HCT116 (cell line): ENCODE data around the gene TMEM121B. TPM values are rescaled to one million over a fixed set of nuclear protein-coding genes. Genes with fewer than 3 reads are reported as not detected.

Source experiments
- ATAC-seq: fragments of 200-7000 bp; cut with Tn5 transposase; 2 replicates; pipeline ENCODE4 v1.9.1; 2020; ENCODE audit warnings: mild to moderate bottlenecking, moderate library complexity
- BruUV-seq: library from RNA; stranded (reverse); fragments of 400-500 nt; replicated peaks from 2 replicates; lab custom pipeline; 2021; lab: Mats Ljungman, UMichigan
- CTCF ChIA-PET: fragments of 300-600 bp; sonication (Branson Sonifier 250); formaldehyde crosslinking; loops from one replicate; lab custom pipeline; 2021; ENCODE audit warnings: antibody characterized with exemption; lab: Charles Lee
- POLR2A ChIA-PET: fragments of 300-600, 350-600 bp; sonication (Branson Sonifier 250); formaldehyde crosslinking; loops from one replicate; lab custom pipeline; 2021; ENCODE audit warnings: antibody characterized with exemption; lab: Charles Lee
- RAD21 ChIA-PET, 2 experiments: fragments of 300-600 bp; sonication (Branson Sonifier 250); formaldehyde crosslinking; loops; one replicate each; lab custom pipeline; 2023; ENCODE audit warnings: low total read pairs in 2 of 2; ENCODE audit not compliant: uncharacterized antibody in 2 of 2, unreplicated experiment in 2 of 2, low non-redundant PET in 1 of 2; lab: Charles Lee
- DNase-seq: peaks from one replicate; pipeline ENCODE4 v3.0.0-alpha.2; 2010; ENCODE audit warnings: low read depth, low spot score
- H2AFZ ChIP-seq: fragments of 200-600 bp; shearing (Covaris generic), sonication (generic); 2 replicates; pipeline ENCODE4 v1.6.1; 2017; ENCODE audit warnings: low read depth, mixed run types, mixed read lengths, antibody characterized with exemption, low read length; ENCODE audit not compliant: poor library complexity, severe bottlenecking
- H3K27ac ChIP-seq: 2 replicates; pipeline ENCODE4 v1.5.1; 2012; ENCODE audit warnings: low read depth, low read length
- H3K27me3 ChIP-seq: fragments of 200-600 bp; sonication (generic); 2 replicates; pipeline ENCODE4 v1.6.1; 2016; ENCODE audit warnings: mixed run types, low read length, mixed read lengths; ENCODE audit not compliant: insufficient read depth
- H3K36me3 ChIP-seq, 2 experiments: fragments of 200-500 bp in 1 of 2; fragments of 200-600 bp in 1 of 2; sonication (Bioruptor generic) in 1 of 2; sonication (generic) in 1 of 2; 2 replicates each; pipeline versions ENCODE4 v1.5.1 to v1.6.1; 2014 to 2016; ENCODE audit warnings: low read length in 2 of 2, inconsistent platforms in 1 of 2, mixed read lengths in 1 of 2, mixed run types in 1 of 2; ENCODE audit not compliant: insufficient read depth in 2 of 2, control insufficient read depth in 1 of 2
- H3K4me1 ChIP-seq, 2 experiments: fragments of 200-600 bp in 1 of 2; sonication (generic) in 1 of 2; 2 replicates each; pipeline versions ENCODE4 v1.5.1 to v1.6.1; 2012 to 2017; ENCODE audit warnings: low read length in 2 of 2, inconsistent platforms in 1 of 2, mild to moderate bottlenecking in 1 of 2, mixed read lengths in 1 of 2, mixed run types in 1 of 2, moderate library complexity in 1 of 2; ENCODE audit not compliant: insufficient read depth in 2 of 2, control insufficient read depth in 1 of 2
- H3K4me2 ChIP-seq: fragments of 200-600 bp; sonication (generic); 2 replicates; pipeline ENCODE4 v1.6.1; 2017; ENCODE audit warnings: mixed run types, low read length, mixed read lengths
- H3K4me3 ChIP-seq, 2 experiments: fragments of 200-600 bp in 1 of 2; sonication (generic) in 1 of 2; replicated peaks in 1 of 2; 2 replicates each; pipeline ENCODE4 v1.5.1; 2011 to 2016; ENCODE audit warnings: low read length in 2 of 2, control low read depth in 1 of 2, low read depth in 1 of 2, mild to moderate bottlenecking in 1 of 2, mixed read lengths in 1 of 2, mixed run types in 1 of 2
- H3K79me2 ChIP-seq: fragments of 200-600 bp; sonication (generic); 2 replicates; pipeline ENCODE4 v1.6.1; 2017; ENCODE audit warnings: mild to moderate bottlenecking, mixed run types, low read length, moderate library complexity, mixed read lengths; ENCODE audit not compliant: insufficient read depth
- H3K9ac ChIP-seq: fragments of 200-600 bp; sonication (generic); 2 replicates; pipeline ENCODE4 v1.6.1; 2016; ENCODE audit warnings: low read length, mixed read lengths
- H3K9me2 ChIP-seq: fragments of 200-600 bp; sonication (generic), shearing (Covaris generic); 2 replicates; pipeline ENCODE4 v1.6.1; 2017; ENCODE audit warnings: mixed run types, mild to moderate bottlenecking, moderate library complexity; ENCODE audit not compliant: insufficient read depth
- H3K9me3 ChIP-seq, 2 experiments: fragments of 200-500 bp in 1 of 2; fragments of 200-600 bp in 1 of 2; sonication (Bioruptor generic) in 1 of 2; sonication (generic) in 1 of 2; 2 replicates each; pipeline ENCODE4 v1.6.1; 2014 to 2017; ENCODE audit warnings: low read length in 2 of 2, mixed read lengths in 2 of 2, inconsistent platforms in 1 of 2, low read depth in 1 of 2, mild to moderate bottlenecking in 1 of 2, mixed run types in 1 of 2, moderate library complexity in 1 of 2; ENCODE audit not compliant: control insufficient read depth in 1 of 2, insufficient read depth in 1 of 2
- H4K20me1 ChIP-seq: fragments of 200-600 bp; sonication (generic), shearing (Covaris generic); 2 replicates; pipeline ENCODE4 v1.6.1; 2017; ENCODE audit warnings: mixed run types, mild to moderate bottlenecking, moderate library complexity; ENCODE audit not compliant: insufficient read depth
- ATF3 ChIP-seq: IDR thresholded peaks from 2 replicates; pipeline ENCODE4 v1.6.1; 2012
- CBX3 ChIP-seq: IDR thresholded peaks from 2 replicates; pipeline ENCODE4 v1.6.1; 2012; ENCODE audit warnings: low read depth
- CEBPB ChIP-seq: IDR thresholded peaks from 2 replicates; pipeline ENCODE4 v1.6.1; 2012; ENCODE audit warnings: low read depth
- EGR1 ChIP-seq: IDR thresholded peaks from 2 replicates; pipeline ENCODE4 v1.6.1; 2012; ENCODE audit warnings: low read depth
- ELF1 ChIP-seq: IDR thresholded peaks from 2 replicates; pipeline ENCODE4 v1.6.1; 2012; ENCODE audit warnings: low read depth, borderline replicate concordance
- EZH2 ChIP-seq: fragments of 200-600 bp; sonication (generic); IDR thresholded peaks from 2 replicates; pipeline ENCODE4 v1.6.1; 2017; ENCODE audit warnings: antibody characterized with exemption, mixed run types
- EZH2phosphoT487 ChIP-seq: fragments of 200-600 bp; IDR thresholded peaks from 2 replicates; pipeline ENCODE4 v1.6.1; 2018; ENCODE audit warnings: antibody characterized with exemption, borderline replicate concordance
- JUND ChIP-seq: IDR thresholded peaks from 2 replicates; pipeline ENCODE4 v1.6.1; 2012
- POLR2A ChIP-seq: IDR thresholded peaks from 2 replicates; pipeline ENCODE4 v1.7.0; 2011; ENCODE audit warnings: borderline replicate concordance; ENCODE audit not compliant: insufficient read depth, insufficient read length; ENCODE audit errors: extremely low read depth
- RAD21 ChIP-seq: IDR thresholded peaks from 2 replicates; pipeline ENCODE4 v1.6.1; 2012; ENCODE audit warnings: low read depth, mild to moderate bottlenecking
- REST ChIP-seq: IDR thresholded peaks from 2 replicates; pipeline ENCODE4 v1.6.1; 2012; ENCODE audit warnings: low read depth
- SP1 ChIP-seq: IDR thresholded peaks from 2 replicates; pipeline ENCODE4 v1.6.1; 2012; ENCODE audit warnings: low read depth
- YY1 ChIP-seq: IDR thresholded peaks from 2 replicates; pipeline ENCODE4 v1.6.1; 2011; ENCODE audit warnings: low read length, low read depth, moderate library complexity, mild to moderate bottlenecking; ENCODE audit not compliant: insufficient replicate concordance; ENCODE audit errors: extremely low read depth
- ZBTB33 ChIP-seq: IDR thresholded peaks from 2 replicates; pipeline ENCODE4 v1.6.1; 2011; ENCODE audit warnings: mild to moderate bottlenecking, low read length, moderate library complexity; ENCODE audit not compliant: insufficient replicate concordance; ENCODE audit errors: extremely low read depth
- ZFX ChIP-seq: fragments of 450-650 bp; IDR thresholded peaks from 2 replicates; pipeline ENCODE4 v1.6.1; 2017
- ZNF274 ChIP-seq: fragments of 200-500 bp; sonication (Bioruptor generic); IDR thresholded peaks from 2 replicates; pipeline ENCODE4 v1.6.1; 2014; ENCODE audit warnings: mild to moderate bottlenecking, low read depth, low read length, inconsistent platforms
- intact Hi-C: fragments of 100-400 bp; cut with micrococcal nuclease; formaldehyde crosslinking; loops from 2 replicates; pipeline ENCODE4 v1.10.0; 2022
- total RNA-seq: library from RNA; stranded (reverse); gene quantifications from one replicate; pipeline ENCODE4 v1.2.1, GENCODE V29; 2021; ENCODE audit not compliant: unreplicated experiment

The TMEM121B gene
- total RNA-seq, 1 experiment from 2014 or later = 0.57 TPM

GRCh38 chr22:17140826-17141766 lies 19.9 kb upstream of the TMEM121B start:
- H3K4me2 ChIP-seq = no peak overlapping the region
- ChIA-PET POLR2A (no interaction called here), RAD21 (no interaction called here), CTCF (no interaction called here)
- H3K9ac ChIP-seq = no peak overlapping the region
- H3K27me3 ChIP-seq = no peaks in the 10 kb centered on the region
- ATAC-seq (no peak), DNase-seq (no peak)
- H3K27ac ChIP-seq = no peak overlapping the region
- H2AFZ ChIP-seq = no peak overlapping the region
- intact Hi-C loops = no loop called here
- no peak overlapping the region for H3K4me3 ChIP-seq
- TF ChIP-seq ELF1 (no peak), RAD21 (no peak), EGR1 (no peak), ATF3 (no peak), CEBPB (no peak), YY1 (no peak), POLR2A (no peak), ZBTB33 (no peak), ZFX (no peak), JUND (no peak), ZNF274 (no peak), SP1 (no peak), EZH2 (no peak), CBX3 (no peak), EZH2phosphoT487 (no peak), REST (no peak)
- no peaks in the 10 kb centered on the region for H4K20me1 ChIP-seq
- H3K4me1 ChIP-seq = no peaks in the 10 kb centered on the region
- H3K9me3 ChIP-seq = no peaks in the 10 kb centered on the region
- no peaks in the 10 kb centered on the region for H3K9me2 ChIP-seq
- 0 out of 2 replicates have a peak, but pooled peaks cover 11% of the 10 kb centered on the region for H3K79me2 ChIP-seq
- H3K36me3 ChIP-seq = peaks cover 16 to 32% of the 10 kb centered on the region in 2 experiments; a peak in 3 of 4 replicates
- BruUV-seq = no TSS peak
